ENCODE measurements around the gene ADCY1. TPM values are rescaled to one million over a fixed set of nuclear protein-coding genes. Genes with fewer than 3 reads are reported as not detected.
"Not testable (repeated sequence)": the region's sequence is repeated elsewhere in the genome, so short reads cannot be mapped to it uniquely, and the experiment has no call there.

ADCY1 gene
- total RNA-seq, 1 experiment from 2014 or later = 0.71 TPM

DNA sequence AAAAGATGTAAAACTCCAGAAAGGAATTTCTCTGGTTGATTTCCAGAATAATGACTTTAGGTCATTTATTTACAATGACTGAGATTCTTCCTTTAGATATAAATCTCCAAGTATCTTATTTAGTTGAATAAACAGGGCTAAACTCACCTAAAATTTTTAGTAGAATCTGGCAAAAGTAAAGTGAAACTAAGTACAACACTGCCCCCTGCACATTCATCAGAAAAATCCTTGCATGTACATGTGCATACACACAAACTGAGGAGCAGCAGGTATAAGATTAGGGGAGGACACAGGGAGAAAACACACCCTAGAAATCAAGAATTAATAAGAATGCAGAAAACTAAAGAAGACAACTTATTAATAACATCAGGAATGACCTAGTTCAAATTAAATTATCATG lies 174.8 kb downstream of the ADCY1 start:
- POLR2A ChIA-PET (ENCODE audit: low non-redundant PET); H3K9me3 ChIP-seq (ENCODE audit: low read depth, low read length, poor library complexity, severe bottlenecking); H3K36me3 ChIP-seq (ENCODE audit: insufficient read depth, low read length, poor library complexity, severe bottlenecking); BruUV-seq (replicated peaks); H3K27ac ChIP-seq (ENCODE audit: low read depth, low read length, poor library complexity, severe bottlenecking); intact Hi-C loops (cut with micrococcal nuclease; ENCODE audit: unreplicated experiment); CTCF ChIA-PET; H3K4me1 ChIP-seq (ENCODE audit: insufficient read depth, low read length, poor library complexity, severe bottlenecking); DNase-seq (ENCODE audit: low spot score); H3K4me3 ChIP-seq (ENCODE audit: low read depth, low read length, poor library complexity, severe bottlenecking); H3K27me3 ChIP-seq (replicated peaks; ENCODE audit: insufficient read depth, low read depth, low read length, poor library complexity): not testable (repeated sequence)
- TF ChIP-seq, protein P1, sequence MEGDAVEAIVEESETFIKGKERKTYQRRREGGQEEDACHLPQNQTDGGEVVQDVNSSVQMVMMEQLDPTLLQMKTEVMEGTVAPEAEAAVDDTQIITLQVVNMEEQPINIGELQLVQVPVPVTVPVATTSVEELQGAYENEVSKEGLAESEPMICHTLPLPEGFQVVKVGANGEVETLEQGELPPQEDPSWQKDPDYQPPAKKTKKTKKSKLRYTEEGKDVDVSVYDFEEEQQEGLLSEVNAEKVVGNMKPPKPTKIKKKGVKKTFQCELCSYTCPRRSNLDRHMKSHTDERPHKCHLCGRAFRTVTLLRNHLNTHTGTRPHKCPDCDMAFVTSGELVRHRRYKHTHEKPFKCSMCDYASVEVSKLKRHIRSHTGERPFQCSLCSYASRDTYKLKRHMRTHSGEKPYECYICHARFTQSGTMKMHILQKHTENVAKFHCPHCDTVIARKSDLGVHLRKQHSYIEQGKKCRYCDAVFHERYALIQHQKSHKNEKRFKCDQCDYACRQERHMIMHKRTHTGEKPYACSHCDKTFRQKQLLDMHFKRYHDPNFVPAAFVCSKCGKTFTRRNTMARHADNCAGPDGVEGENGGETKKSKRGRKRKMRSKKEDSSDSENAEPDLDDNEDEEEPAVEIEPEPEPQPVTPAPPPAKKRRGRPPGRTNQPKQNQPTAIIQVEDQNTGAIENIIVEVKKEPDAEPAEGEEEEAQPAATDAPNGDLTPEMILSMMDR (conservative IDR thresholded peaks at IDR 0.05; ENCODE audit: low read depth, low read length) = 0 out of 2 replicates have a peak, but pooled peaks have one; percentile 12

DNA sequence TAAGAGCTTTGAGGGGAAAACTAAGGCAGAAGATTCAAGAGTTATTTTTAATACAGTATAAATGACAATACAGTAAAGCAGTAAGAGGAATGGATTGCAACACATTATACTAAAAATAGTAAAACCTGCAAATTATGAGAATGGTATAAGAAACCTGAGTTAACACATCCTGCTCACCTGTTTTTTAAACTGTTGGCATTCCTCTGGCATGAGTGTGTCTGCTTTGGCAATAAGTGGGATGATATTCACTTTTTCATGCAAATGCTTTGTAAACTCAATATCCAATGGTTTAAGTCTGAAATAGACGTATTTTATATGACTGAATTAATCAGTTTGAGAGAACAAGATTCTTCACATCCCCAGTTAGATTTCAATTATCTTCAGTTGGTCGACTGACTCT lies 177.2 kb downstream of the ADCY1 start:
- H3K4me3 ChIP-seq (ENCODE audit: low read depth, low read length, poor library complexity, severe bottlenecking); H3K9me3 ChIP-seq (ENCODE audit: low read depth, low read length, poor library complexity, severe bottlenecking); intact Hi-C loops (cut with micrococcal nuclease; ENCODE audit: unreplicated experiment); H3K27ac ChIP-seq (ENCODE audit: low read depth, low read length, poor library complexity, severe bottlenecking); H3K36me3 ChIP-seq (ENCODE audit: insufficient read depth, low read length, poor library complexity, severe bottlenecking); CTCF ChIA-PET; POLR2A ChIA-PET (ENCODE audit: low non-redundant PET); BruUV-seq (replicated peaks); H3K4me1 ChIP-seq (ENCODE audit: insufficient read depth, low read length, poor library complexity, severe bottlenecking); DNase-seq (ENCODE audit: low spot score); H3K27me3 ChIP-seq (replicated peaks; ENCODE audit: insufficient read depth, low read depth, low read length, poor library complexity): not testable (repeated sequence)

DNA sequence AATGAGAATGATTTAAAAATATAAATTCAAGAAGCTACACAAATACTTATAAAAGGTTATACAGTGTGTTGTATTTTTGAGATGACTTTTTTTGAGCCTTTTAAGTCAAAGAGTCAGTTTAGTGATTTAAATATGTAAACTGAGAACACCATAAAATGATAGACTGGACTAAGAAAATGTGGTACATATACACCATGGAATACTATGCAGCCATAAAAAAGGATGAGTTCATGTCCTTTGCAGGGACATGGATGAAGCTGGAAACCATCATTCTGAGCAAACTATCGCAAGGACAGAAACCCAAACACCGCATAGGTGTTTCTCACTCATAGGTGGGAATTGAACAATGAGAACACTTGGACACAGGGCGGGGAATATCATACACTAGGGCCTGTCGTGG lies 182.2 kb downstream of the ADCY1 start:
- H3K36me3 ChIP-seq (ENCODE audit: insufficient read depth, low read length, poor library complexity, severe bottlenecking); POLR2A ChIA-PET (ENCODE audit: low non-redundant PET); H3K9me3 ChIP-seq (ENCODE audit: low read depth, low read length, poor library complexity, severe bottlenecking); CTCF ChIA-PET; BruUV-seq (replicated peaks); H3K4me3 ChIP-seq (ENCODE audit: low read depth, low read length, poor library complexity, severe bottlenecking); H3K4me1 ChIP-seq (ENCODE audit: insufficient read depth, low read length, poor library complexity, severe bottlenecking); intact Hi-C loops (cut with micrococcal nuclease; ENCODE audit: unreplicated experiment); H3K27me3 ChIP-seq (replicated peaks; ENCODE audit: insufficient read depth, low read depth, low read length, poor library complexity); DNase-seq (ENCODE audit: low spot score); H3K27ac ChIP-seq (ENCODE audit: low read depth, low read length, poor library complexity, severe bottlenecking): not testable (repeated sequence)

DNA sequence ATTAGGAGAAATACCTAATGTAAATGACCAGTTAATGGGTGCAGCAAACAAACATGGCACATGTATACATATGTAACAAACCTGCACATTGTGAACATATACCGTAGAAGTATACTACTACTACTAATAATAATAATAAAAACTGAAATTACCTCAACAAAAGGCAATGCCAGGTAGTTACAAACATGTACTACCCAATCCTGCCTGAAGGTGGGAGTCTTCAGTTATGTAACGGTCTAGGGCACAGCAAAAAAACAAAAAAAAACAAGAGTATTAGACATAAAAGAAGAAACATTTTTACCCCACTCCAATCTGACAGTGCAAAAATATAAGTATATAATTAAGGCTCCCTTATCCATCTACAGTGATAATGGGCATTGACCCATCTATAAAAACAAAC lies 182.6 kb downstream of the ADCY1 start:
- POLR2A ChIA-PET (ENCODE audit: low non-redundant PET); H3K27me3 ChIP-seq (replicated peaks; ENCODE audit: insufficient read depth, low read depth, low read length, poor library complexity); CTCF ChIA-PET; H3K9me3 ChIP-seq (ENCODE audit: low read depth, low read length, poor library complexity, severe bottlenecking); H3K4me1 ChIP-seq (ENCODE audit: insufficient read depth, low read length, poor library complexity, severe bottlenecking); BruUV-seq (replicated peaks); H3K27ac ChIP-seq (ENCODE audit: low read depth, low read length, poor library complexity, severe bottlenecking); intact Hi-C loops (cut with micrococcal nuclease; ENCODE audit: unreplicated experiment); H3K36me3 ChIP-seq (ENCODE audit: insufficient read depth, low read length, poor library complexity, severe bottlenecking); H3K4me3 ChIP-seq (ENCODE audit: low read depth, low read length, poor library complexity, severe bottlenecking); DNase-seq (ENCODE audit: low spot score): not testable (repeated sequence)
- TF ChIP-seq, protein P1 (conservative IDR thresholded peaks at IDR 0.05; ENCODE audit: low read depth, low read length) = peak; percentile 17; the same call in 1 of the 2 replicates

DNA sequence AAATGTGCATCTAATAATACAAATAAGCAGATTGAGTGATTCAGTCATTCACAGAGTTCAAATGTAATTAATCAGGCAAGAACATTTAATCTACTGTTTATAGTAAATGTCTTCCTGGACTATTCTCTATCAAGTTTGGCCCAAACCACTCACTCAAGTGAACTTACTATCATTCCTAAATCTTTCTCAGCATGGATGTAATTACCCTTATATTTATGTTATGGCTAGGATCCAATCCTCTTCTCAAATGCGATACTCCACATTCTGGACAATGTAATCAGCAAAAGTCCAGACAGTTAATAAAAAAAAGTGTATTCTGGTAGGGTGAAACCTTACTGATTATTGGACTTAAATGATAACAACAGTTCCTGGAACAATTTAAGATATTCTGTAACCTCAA lies 185.3 kb downstream of the ADCY1 start:
- CTCF ChIA-PET; H3K27ac ChIP-seq (ENCODE audit: low read depth, low read length, poor library complexity, severe bottlenecking); H3K9me3 ChIP-seq (ENCODE audit: low read depth, low read length, poor library complexity, severe bottlenecking); intact Hi-C loops (cut with micrococcal nuclease; ENCODE audit: unreplicated experiment); H3K4me1 ChIP-seq (ENCODE audit: insufficient read depth, low read length, poor library complexity, severe bottlenecking); H3K36me3 ChIP-seq (ENCODE audit: insufficient read depth, low read length, poor library complexity, severe bottlenecking); POLR2A ChIA-PET (ENCODE audit: low non-redundant PET); H3K4me3 ChIP-seq (ENCODE audit: low read depth, low read length, poor library complexity, severe bottlenecking); BruUV-seq (replicated peaks); H3K27me3 ChIP-seq (replicated peaks; ENCODE audit: insufficient read depth, low read depth, low read length, poor library complexity); DNase-seq (ENCODE audit: low spot score): not testable (repeated sequence)

DNA sequence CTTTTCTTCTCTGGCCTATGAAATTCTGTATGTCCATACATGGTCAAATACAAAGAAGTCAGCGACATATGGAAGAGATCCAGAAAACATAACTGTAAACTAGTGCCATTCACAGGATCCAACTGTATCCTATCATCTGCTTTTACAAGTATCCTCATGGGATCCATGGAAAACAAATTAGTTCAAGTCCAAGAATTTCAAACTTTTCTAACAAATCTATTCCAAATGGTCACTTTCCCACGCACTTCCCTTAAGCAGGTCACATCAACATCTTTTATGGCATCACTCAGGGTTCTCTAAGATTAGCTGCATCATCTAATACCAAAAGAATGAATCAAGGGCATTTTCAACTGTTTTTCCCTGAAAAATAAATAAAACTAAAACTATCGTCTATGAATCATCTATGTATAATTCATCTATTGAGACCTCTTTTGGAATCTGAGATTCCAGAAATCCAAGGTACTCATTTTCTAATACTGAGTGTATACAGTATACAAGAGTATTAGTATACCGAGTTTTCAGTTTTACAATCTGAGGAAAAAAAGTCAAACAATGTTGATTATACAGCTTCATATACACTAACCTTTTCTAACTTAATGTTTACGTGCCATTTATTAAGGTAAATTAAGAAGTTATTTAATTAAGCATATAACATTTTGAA lies 187.5 kb downstream of the ADCY1 start:
- intact Hi-C loops (cut with micrococcal nuclease; ENCODE audit: unreplicated experiment); H3K4me1 ChIP-seq (ENCODE audit: insufficient read depth, low read length, poor library complexity, severe bottlenecking); POLR2A ChIA-PET (ENCODE audit: low non-redundant PET); H3K4me3 ChIP-seq (ENCODE audit: low read depth, low read length, poor library complexity, severe bottlenecking); BruUV-seq (replicated peaks); CTCF ChIA-PET; H3K36me3 ChIP-seq (ENCODE audit: insufficient read depth, low read length, poor library complexity, severe bottlenecking); H3K27ac ChIP-seq (ENCODE audit: low read depth, low read length, poor library complexity, severe bottlenecking); H3K27me3 ChIP-seq (replicated peaks; ENCODE audit: insufficient read depth, low read depth, low read length, poor library complexity); H3K9me3 ChIP-seq (ENCODE audit: low read depth, low read length, poor library complexity, severe bottlenecking); DNase-seq (ENCODE audit: low spot score): not testable (repeated sequence)

Data from A673 (cell line).